Glomerular visceral epithelial cell (primary cell): Measurements from ENCODE around the gene TRIM49C.
"Not testable (repeated sequence)": the region's sequence is repeated elsewhere in the genome, so short reads cannot be mapped to it uniquely, and the experiment has no call there.

Experiments used
- DNase-seq: peaks from one replicate; pipeline ENCODE4 v3.0.0-alpha.2; 2016; ENCODE audit errors: extremely low spot score

TRIM49C gene

DNA sequence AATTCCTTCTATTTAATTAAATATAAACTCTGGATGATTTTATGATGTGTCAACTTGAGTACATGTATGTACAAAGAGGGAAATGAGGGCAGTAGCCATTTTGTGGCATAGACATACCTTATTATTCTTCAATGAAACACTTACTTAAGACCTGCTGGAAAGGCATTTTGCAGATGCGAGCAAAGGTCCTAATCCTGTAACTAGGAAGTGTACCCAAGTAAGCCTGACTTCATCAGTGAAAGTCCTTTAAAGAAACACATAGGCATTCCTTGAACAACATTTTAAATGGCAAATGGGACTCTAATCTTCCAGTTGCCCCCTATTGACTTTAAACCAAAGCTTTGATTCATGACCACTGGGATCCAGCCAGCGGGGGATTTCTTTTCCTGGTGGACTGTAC, at the start of gene TRIM49C:
Gene TRIM49C, plus strand, starts transcription at position 301 of the 400 bp plus-strand sequence. CDS start 4,106 bp downstream, outside the sequence.
- DNase-seq = not testable (repeated sequence)

DNA sequence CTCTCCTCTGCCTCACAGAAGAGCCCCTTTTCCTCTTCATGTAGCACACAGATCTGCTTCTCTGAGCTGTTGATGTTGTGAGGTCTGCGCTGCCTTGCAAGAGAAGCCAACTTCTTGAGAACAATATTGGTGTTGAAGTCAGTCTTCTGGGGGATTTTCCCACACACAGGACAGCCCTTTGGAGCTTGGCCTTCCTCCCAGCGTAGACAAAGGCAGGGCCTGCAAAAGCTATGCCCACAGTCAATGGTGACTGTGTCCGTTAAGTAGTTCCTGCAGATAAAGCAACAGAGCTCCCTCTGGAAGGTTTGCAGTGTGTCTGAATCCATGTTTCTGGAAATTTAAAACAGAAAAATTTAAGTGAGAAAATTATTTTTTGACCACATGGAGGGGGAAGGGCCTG, 6.7 kb upstream of the TRIM49C start:
- DNase-seq = not testable (repeated sequence)

GRCh38 chr11:90051591-90052209, 20.8 kb downstream of the TRIM49C start:
- DNase-seq = not testable (repeated sequence)

- DNase-seq = not testable (repeated sequence)
Measured at GRCh38 chr11:90052311-90052710, 21.4 kb downstream of the TRIM49C start.

DNA sequence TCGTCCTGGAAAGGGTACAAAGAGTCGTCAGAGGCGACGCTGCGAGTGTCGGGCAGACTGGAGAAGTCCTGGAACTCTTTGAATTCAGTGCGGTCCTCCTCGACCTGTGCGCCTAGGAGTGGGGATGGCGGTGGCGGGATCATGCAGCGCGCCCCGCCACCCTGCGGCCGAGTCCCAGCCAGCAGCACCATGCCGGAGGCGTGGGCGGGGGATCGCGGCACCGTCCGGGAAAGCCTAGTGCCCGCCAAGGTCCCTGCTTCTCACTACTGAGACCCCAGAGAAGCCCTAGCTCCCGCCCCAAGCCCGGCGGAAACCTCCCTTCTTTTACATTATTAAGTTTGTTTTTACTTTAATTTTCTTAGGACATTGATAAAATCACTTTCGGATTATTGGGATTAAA, 22.6 kb downstream of the TRIM49C start:
- DNase-seq = not testable (repeated sequence)

DNA sequence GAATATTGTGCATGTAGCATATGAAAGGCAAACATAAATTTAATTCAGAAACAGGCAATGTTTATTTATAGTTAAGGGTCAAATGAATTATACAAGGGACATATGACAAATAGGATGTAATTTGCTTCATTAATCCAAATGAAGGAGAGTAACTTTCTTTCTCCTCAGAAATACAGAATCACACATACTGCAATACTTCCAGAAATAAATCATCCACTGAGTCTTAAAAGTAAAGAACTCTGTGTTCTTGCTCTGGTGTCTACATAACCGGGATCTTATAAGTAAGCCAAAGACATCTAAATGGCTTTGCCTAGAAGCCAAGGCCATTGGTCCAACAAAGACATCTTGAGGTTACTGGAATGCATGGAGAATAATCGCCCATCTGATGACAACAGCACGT, 54.7 kb downstream of the TRIM49C start, which contains the start of gene UBTFL1:
Gene UBTFL1, plus strand, starts transcription at position 301 of the 400 bp plus-strand sequence. Its CDS starts 0 bp downstream, at position 301.
- not testable (repeated sequence) for DNase-seq

DNA sequence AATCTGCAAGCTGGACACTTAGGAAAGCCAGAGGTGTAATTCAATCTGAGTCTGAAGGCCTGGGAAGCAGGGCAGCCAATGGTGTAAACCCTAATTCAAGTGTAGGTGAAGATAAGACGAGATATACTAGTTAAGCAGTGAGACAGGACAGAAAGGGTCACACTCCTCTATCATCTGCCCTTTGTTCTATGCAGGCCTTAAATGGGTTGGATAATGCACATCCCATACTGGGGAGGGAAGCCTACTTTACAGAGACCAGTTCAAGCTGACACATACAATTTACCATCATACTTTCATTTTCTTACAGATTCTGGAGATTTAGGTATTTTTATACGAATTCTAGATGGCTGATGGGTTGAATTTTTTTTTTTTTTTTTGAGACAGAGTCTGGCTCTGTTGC, 57.8 kb downstream of the TRIM49C start:
- DNase-seq = not testable (repeated sequence)
